HG03565 (cell line): ENCODE data around the gene JAGN1.
"Not testable (repeated sequence)": the region's sequence is repeated elsewhere in the genome, so short reads cannot be mapped to it uniquely, and the experiment has no call there.

ENCODE experiments used
- ATAC-seq: cut with Tn5 transposase; IDR thresholded peaks from one replicate; pipeline ENCODE4 v1.9.1; 2021; ENCODE audit warnings: mild to moderate bottlenecking, moderate library complexity; ENCODE audit not compliant: unreplicated experiment

The JAGN1 gene

GRCh38 chr3:9916734-9917680, 26.6 kb downstream of the JAGN1 start, which contains the start of gene IL17RC:
Gene IL17RC, plus strand, starts transcription at chr3:9917098. Its CDS starts 218 bp downstream, at chr3:9917316.
- ATAC-seq = no peak

GRCh38 chr3:9917820-9918219, 27.4 kb downstream of the JAGN1 start:
- ATAC-seq = no peak

- no peak for ATAC-seq
These were observed 28.0 kb downstream of the JAGN1 start for GRCh38 chr3:9918261-9919038.

- no peak for ATAC-seq
These were observed 37.7 kb downstream of the JAGN1 start for GRCh38 chr3:9928158-9928557.

DNA sequence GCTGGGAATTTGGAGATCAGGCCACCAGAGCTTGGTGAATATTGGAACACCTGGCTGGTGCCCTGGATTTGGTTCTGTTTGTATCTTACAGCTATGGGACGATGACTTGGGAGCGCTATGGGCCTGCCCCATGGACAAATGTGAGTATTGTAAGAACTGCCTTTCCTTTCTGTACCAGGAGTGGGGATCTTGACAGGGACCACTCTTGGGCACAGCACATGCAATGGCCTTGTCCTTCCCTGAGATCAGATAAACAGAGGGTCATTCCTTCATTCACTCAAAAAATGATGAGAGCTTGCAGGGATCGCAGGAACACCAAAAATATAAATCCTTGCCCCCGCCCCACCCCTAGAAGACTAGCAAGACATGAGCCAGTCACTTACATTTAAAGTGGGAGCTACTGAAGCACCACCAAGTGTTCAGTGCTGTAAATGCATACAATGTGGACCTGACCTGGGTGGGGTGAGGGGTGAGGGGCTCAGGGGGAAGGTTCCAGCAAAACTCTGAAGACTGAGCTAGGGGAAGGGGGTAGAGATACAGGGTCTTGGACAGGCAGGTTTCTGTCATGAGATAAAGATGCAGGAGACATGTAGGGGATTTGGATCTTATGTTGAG, 40.5 kb downstream of the JAGN1 start:
- ATAC-seq = no peak

GRCh38 chr3:9932535-9932842, 42.1 kb downstream of the JAGN1 start:
- ATAC-seq = no peak

DNA sequence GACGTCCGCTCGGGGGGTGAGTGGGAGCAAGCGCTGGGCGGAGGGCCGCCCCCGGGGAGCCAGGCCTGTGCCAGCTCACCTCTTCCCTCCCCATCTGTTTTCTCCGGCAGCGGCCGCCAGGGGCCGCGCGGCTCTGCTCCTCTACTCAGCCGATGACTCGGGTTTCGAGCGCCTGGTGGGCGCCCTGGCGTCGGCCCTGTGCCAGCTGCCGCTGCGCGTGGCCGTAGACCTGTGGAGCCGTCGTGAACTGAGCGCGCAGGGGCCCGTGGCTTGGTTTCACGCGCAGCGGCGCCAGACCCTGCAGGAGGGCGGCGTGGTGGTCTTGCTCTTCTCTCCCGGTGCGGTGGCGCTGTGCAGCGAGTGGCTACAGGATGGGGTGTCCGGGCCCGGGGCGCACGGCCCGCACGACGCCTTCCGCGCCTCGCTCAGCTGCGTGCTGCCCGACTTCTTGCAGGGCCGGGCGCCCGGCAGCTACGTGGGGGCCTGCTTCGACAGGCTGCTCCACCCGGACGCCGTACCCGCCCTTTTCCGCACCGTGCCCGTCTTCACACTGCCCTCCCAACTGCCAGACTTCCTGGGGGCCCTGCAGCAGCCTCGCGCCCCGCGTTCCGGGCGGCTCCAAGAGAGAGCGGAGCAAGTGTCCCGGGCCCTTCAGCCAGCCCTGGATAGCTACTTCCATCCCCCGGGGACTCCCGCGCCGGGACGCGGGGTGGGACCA, 42.6 kb downstream of the JAGN1 start:
- ATAC-seq = peak; percentile 48

DNA sequence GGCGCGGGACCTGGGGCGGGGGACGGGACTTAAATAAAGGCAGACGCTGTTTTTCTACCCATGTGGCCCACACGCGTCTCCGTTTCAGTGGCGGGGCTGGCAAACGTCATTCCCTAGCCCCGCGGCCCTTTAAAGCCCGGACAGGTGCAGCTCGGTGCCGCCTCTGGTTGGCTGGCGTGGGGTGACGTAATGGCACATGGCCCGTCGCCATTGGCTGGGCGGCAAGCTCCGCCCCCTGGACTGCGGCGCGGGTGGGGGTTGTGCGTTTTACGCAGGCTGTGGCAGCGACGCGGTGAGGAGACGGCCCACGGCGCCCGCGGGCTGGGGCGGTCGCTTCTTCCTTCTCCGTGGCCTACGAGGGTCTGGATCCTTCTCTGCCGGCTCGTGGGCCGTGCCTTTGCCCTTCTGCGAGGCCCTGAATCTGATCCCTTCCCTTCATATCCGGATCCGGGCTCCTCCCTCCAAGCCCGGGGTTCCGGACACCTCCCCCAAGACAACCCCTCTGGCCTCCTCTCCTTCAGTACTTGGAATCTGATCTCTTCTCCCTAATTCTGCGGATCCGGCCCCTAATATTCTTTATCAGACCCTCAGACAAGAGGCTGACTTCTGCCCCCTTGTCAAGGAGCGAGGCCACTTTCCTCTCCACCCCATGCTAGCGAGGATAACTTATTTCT, 43.3 kb downstream of the JAGN1 start, which contains the start of gene CRELD1:
Gene CRELD1, plus strand, starts transcription at position 274 of the 674 bp plus-strand sequence. CDS start 605 bp downstream, outside the sequence.
- ATAC-seq = peak; percentile 80

DNA sequence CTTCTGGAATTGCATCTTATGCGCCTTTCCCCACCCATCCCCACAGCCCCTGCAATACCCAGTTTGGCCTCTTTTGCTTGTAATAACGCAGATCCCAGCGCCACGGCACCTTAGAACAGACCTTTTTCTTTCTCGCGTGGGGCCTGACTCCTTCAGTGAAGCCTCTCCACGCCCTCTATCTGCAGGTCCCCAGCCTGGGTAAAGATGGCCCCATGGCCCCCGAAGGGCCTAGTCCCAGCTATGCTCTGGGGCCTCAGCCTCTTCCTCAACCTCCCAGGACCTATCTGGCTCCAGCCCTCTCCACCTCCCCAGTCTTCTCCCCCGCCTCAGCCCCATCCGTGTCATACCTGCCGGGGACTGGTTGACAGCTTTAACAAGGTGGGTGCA, 43.8 kb downstream of the JAGN1 start:
- ATAC-seq = no peak

GRCh38 chr3:9934993-9935392, 44.6 kb downstream of the JAGN1 start:
- no peak for ATAC-seq

- ATAC-seq = no peak
These were observed 45.6 kb downstream of the JAGN1 start for GRCh38 chr3:9935966-9936510.

- no peak for ATAC-seq
These were observed 47.3 kb downstream of the JAGN1 start for GRCh38 chr3:9937486-9938238.

DNA sequence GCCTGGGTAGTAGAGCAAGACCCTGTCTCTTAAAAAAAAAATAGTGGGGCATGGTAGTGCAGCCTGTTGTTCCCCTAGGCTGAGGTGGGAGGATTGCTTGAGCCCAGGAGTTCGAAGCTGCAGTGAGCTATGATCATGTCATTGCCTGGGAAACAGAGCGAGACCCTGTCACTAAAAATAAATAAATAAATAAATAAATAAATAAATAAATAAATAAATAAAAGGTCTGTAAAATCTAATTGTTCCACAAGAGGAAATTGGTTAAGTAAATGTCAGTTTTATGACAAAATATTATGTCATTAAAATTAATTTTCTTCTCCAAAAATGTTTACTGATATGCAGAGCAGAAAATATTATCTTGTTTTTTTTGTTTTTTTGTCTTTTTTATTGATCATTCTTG, 48.6 kb downstream of the JAGN1 start:
- no peak for ATAC-seq

DNA sequence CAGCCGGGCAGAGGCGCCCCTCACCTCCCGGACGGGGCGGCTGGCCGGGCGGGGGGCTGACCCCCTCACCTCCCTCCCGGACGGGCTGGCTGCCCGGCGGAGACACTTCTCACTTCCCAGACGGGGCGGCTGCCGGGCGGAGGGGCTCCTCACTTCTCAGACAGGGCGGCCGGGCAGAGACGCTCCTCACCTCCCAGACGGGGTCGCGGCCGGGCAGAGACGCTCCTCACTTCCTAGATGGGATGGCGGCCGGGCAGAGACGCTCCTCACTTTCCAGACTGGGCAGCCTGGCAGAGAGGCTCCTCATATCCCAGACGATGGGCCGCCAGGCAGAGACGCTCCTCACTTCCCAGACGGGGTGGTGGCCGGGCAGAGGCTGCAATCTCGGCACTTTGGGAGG, 49.5 kb downstream of the JAGN1 start:
- ATAC-seq = not testable (repeated sequence)

- ATAC-seq = no peak
These were observed 50.3 kb downstream of the JAGN1 start for GRCh38 chr3:9940746-9941145.

DNA sequence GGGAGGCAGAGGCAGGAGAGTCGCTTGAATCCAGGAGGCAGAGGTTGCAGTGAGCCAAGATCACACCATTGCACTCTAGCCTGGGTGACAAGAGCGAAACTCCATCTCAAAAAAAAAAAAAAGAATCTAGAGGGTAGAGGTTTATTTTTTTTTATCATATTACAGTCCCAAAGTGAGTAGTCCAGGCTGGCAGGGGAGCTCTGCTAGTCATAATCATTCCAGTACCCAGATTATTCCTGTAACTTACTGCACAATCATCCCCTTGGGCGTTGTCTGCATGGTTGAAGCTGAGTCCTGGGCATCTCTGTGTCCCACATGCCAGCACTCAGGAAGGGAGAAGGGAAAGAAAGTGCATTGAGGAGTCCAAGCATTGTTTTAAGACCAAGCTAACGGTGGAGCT, 51.8 kb downstream of the JAGN1 start:
- no peak for ATAC-seq

DNA sequence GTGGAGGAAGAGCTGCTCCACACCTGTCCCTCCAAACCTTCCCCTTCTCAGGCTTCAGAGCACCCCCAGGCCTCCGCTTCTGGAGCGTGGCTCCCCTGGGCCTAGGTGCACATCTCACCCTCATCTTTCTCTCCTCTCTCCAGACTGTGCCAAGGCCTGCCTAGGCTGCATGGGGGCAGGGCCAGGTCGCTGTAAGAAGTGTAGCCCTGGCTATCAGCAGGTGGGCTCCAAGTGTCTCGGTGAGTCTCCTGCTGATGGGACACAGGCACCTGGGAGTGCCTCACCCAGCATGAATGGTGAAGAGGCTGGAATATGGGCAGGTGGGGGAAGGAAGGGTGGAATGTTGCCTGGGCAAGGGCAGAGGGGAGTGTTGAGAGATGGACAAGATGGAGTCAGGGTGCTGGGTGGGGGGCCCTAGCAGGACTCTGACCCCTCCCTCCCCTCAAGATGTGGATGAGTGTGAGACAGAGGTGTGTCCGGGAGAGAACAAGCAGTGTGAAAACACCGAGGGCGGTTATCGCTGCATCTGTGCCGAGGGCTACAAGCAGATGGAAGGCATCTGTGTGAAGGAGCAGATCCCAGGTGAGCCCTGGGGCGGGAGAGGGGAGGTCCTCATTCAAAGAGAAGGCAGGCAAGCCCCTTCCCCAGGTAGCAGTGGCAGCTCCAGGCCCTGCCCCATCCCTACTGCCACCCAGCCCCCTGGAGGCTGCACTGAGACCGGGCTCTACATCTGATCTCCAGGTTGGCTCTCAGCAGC, 52.7 kb downstream of the JAGN1 start:
- ATAC-seq = no peak
